CD4-positive, alpha-beta T cell treated with Interleukin-1 beta for 1 hour (primary cell): ENCODE results near the gene EXOC2.
A peak's percentile ranks its signal among the peaks of the same experiment; 100 is the strongest.

Experiments
- DNase-seq, 2 donors: peaks; one replicate each; pipeline ENCODE4 v3.0.0-alpha.2; 2020 to 2022

The EXOC2 gene

GRCh38 chr6:492816-493414 is 200.0 kb downstream of the EXOC2 start:
- no peak for DNase-seq

DNA sequence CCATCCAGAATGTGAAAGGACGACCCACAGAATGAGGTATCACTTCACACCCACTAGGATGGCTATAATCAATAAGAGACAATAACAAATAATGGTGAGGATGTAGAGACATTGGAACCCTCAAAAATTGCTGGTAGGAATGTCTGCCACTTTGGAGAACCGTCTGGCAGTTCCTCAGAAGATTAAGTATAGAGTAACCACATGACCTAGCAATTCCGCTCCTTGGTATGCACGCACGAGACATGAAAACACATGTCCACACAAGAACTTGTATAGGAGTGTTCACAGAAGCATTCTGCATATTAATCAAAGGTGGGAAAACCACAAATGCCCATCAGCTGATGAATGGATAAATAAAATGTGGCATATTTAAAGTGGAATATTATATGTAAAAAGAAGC is 200.8 kb downstream of the EXOC2 start:
- DNase-seq = no peak

DNA sequence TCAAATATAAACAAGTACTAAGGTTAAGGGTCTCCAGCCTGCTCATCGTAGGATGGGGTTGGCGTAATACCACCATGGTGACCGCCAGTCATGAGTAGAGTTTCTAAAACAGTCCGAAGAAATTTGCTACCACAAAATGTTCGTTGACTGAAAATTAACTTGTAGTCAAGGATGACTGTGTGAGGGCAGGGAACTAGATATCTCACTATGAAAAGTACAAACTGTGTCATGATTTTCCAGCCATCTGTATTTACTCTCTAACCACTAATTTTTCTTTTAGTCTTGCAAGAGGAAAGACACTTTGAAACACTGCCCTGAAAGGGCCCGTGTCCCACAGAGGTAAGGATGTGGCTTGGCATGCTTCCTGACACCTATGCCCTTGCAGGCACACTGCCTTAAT is 201.7 kb downstream of the EXOC2 start:
- DNase-seq = peak in 1 of 2 donors; percentile 40

DNA sequence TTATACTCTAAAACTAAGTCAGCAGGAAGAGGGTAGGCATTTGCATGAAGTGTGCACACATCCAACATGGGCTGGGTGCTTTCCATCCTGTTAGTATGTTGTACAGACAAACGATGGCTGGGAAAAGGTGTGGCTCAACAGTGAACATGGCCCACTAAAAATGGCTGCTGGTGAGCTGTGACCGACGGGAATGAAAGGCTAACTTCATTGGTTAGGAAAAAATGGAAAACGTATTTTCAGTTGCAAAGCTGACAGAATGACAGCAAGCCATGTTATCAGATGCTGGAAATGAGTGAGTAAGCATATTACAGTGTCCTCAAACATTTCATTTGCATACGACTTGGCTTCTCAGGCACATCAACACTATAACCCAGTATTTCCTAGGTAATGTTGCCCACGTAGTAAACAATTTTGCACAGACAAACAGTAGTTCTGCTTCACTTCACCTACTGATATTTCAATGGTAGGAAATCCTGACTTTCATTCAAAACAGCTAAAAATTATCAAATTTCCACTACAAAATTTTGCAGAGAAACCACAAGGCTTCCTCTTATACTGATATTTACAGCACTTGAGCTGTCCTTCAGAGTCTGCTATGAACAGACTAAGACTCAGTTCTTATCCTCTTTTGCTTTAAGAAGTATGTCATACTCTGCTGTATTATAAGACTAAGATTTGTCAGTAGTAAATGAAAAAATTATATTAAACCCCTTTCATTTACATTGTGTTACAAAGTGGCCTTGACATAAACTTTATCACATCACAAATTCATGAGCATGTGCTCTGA is 202.5 kb downstream of the EXOC2 start:
- no peak for DNase-seq

GRCh38 chr6:489762-490161 is 203.2 kb downstream of the EXOC2 start:
- DNase-seq = no peak

GRCh38 chr6:489001-489400 is 203.9 kb downstream of the EXOC2 start:
- DNase-seq = no peak

DNA sequence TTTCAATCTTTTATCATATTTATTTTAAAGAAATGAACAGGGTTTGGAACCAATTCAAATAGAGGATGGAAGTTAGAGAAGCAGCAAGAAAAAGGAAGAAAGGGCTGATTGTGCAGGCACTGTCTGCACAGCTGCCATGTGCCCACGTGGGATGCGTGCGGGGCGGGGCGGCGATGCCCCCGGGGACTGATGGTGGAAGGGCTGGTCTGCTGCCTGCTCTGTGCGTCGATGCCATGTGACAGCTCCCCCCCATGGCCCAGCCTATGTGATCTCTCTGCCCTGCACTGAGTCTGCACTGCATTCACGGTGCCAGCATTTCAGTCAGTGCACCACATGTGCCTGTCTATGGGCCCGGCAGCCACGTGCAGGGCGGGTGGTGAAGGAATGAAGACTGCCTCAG is 205.0 kb downstream of the EXOC2 start:
- DNase-seq = peak in 1 of 2 donors; percentile 72

DNA sequence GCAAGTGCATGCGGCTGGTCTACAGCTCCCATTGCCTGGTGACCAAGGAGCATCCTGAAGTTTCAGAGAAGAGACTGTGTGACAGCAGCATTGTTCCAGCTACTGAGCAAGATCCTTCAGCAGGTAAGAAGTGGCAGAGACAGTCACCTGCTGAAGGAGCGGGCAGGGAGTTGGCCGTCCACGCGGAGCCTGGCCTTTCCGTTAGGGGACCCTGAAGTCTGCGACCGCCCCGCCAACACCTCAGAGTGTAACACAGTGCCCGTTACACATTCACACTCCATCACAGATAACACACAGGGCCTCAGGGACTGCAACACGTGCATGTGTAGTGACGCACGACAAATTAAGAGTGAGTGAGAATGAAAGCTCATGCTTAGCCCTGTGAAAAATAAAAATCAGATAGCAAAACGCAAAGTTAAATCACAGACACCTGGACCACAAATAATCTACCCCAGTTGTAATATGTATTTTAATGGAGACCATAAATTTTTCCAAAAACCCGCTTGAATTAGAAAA is 207.2 kb downstream of the EXOC2 start:
- no peak for DNase-seq

GRCh38 chr6:484746-485145 is 208.2 kb downstream of the EXOC2 start:
- DNase-seq = no peak

DNA sequence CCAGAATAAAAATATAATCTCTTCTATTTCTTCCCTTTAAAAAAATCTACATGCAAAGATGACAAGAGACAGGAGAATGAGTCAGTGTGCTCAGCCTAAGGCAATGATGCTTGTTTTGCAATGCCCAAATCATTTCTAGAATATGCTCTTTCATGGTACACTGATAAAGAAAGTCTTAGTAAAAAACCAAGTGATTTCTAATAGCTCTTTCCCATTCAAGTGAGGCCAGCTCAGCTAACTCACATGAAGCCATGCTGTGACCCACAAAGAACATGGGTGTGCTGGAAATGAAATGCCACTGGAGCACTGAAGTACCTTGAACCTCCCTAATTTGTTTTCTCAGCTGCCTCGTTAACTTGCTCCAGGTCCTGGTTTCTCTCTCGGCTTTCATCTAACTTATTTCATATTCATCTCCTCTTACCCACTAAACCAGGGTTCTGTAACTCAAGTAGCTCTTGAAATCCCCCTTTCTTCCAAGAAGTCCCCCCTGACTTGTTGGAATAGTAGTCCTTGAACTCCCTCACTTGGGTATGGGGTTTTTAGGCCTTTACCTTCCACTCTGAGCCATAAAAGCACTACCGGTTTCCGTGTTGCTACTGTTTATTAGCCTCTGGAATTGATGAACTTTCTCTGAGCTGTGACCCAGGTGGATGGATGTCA is 208.7 kb downstream of the EXOC2 start:
- no peak for DNase-seq

DNA sequence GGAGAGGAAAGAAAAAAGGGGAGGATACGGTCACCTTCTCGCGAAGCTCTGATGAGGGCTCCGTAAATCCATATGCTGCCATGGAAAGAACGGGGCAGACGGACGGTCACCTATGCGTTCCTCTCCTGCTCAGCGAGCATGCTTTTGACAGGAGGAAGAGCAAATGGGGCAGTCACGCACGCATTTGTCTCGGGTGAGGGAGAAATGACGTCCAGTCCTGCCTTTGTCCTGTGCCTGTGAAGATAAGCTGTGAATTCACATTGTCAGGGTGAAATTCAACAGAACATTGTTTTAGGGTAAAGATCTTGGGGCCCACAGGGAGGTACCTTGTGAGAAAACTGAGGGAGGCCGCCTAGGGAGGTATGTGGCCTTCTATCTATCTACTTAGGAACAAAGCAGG is 217.6 kb downstream of the EXOC2 start:
- no peak for DNase-seq

DNA sequence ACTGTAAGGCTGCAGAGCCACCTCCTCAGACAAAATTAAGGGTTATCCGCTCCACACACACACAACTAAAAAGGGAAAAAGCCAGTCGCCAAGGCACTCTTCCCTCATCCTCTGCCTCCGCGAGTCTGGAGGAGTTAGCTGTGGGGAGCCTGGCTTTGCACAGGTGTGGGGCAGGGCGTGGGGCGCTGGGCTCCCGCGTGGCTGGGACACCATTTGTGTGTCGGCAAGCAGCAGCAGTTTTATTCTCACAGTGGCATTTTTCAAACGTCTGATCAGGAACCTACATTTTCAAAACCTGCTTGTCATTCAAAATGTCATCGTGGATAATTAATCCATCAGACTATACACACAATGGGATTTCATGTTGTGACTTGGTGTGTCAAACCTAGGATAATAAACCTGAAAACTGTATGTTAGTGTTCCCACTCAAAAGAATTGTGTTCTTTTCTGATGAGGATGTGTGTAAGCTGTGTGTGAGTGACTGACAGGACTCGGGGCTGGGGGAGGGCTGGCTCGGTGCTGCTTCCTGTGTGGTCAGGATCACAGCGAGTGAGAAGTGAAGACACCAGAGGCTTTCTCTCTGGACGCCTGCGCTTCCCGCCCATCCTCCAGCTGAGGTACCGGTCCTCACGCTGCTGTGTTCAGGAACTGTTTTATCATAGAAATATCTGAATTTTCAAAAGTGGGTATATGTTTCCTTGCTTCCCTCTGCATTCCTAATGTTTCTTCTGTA is 218.3 kb downstream of the EXOC2 start:
- peak; percentile 66 to 68 for DNase-seq

DNA sequence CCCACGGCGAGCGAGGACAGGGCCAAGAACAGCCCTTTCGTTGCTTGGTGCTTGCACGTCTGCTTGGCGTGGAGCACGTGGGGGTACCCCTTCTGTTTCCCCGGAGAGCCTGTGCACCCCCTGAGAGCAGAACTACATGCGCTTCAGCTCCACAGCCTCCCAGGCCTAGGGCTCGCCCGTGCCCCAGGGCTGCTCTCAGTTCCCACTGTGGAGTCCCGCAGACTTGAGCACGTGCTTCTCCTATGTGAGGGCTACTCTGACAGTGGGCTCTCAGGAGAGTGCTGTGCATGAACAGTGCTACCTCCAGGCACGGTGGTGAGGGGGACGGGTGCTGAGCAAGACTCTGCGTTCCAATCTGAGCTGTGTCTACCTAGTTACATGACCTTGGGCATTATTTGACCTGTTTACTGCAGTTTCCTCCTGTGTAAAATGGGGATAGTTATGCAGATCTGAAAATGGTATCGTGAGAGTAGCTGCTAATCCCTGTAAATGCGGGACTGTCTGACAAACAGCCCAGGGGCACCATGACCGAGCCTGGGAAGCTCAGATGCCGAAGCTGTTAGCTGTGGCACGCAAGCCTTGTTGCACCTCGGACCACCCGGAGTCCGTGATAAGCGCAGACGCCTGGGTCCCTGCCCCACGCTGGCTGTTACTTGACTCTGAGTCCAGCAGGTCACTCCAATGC is 219.0 kb downstream of the EXOC2 start:
- DNase-seq = no peak

GRCh38 chr6:473356-473755 is 219.6 kb downstream of the EXOC2 start:
- no peak for DNase-seq

DNA sequence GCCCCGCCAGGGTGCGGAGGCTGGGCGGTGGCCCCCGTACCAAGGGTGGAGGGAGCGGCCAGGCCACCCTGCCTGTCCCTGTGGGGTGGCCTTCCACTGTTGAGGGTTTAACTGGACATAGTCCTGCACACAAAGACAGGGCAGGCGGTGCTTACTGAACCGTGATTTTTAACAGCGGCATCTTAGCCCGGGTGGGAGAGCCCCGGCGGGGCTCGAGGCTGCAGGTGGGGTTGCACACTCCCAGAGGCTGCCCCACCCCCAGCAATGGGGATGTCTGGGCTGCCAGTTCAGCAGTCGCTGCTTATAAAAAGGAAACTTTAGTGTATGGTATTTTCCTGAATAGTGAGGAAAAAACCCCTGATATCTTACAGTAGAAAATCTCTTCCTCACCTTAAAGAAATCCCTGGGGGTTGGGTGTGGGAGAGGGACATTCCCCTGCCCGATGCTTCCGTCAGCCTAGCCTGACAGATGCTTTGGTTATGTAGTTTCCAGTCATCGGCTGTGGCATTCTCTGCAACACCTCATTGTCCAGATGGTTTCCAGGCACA is 222.0 kb downstream of the EXOC2 start:
- no peak for DNase-seq

DNA sequence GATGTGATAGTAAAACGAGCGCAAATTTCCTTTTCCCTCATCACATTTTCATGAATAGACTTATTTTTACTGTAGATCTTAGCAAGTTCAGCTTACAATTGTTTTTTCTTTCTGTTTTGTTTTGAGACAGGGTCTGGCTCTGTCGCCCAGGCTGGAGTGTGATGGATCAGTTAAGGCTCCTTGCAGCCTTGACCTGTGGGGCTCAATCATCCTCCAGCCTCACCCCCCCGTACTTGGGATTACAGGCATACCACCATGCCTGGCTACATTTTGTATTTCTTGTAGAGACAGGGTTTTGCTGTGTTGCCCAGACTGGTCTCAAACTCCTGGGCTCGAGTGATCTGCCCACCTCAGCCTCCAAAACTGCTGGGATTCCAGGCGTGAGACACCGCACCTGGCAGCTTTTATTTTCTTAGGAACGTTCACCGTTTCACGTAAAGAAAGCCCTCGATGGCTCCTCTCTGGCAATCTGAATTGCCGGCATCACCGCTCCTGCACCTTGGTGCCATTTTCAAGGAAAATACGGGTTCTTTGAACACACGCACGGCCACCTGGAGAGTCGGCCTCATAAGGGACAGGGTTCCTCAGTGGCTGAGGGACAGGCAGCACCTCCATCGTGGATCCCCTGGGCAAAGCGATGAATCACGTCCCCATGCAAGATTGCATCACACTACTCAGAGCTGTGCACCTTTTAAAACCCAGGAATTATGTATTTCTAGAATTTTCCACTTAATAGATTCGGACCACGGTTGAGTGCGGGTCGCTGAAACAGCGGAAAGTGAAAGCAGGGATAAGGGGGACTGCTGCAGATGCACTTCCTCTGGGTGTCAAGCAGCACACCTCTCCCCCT is 222.7 kb downstream of the EXOC2 start:
- no peak for DNase-seq

DNA sequence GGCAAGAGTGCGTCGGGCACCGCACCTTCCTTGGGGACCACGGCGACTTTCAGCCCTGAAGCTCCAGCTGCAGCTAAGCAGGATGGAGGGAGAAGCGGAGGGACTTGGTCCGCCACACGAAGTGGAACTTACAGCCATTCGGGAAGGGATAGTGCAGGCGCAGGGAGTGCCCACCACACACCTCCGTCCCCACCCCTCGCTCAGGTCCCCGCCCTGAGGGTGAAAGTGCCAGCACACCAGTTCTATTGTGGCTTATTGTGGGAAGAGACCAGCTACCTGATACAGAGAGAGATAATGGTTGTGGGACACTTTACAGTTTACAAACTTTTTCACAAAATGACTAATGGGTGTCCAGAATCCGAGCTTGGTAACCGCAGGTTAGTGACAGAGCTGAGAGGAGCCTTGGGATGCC is 225.3 kb downstream of the EXOC2 start:
- DNase-seq = no peak

DNA sequence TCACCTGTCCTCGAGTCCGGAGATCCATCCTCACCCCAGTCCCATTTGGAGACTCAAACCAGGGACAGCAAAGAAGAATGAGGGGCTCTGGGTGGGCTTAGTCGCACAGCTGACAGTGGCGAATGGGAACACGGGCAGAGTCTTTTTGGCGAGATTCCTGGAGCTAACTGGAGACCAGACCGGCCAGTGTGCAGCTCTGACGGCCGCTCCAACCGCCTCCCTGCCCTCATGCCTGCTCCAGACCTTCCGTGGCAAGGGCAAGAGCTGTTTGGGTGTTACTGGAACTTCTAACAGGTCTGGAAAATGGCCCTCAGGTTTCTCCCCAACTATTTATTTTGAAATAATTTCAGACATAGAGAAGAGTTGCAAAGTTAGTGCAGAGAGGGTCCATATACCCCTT is 225.8 kb downstream of the EXOC2 start:
- DNase-seq = no peak

- DNase-seq = no peak
Measured at GRCh38 chr6:466564-466963, 226.4 kb downstream of the EXOC2 start.

DNA sequence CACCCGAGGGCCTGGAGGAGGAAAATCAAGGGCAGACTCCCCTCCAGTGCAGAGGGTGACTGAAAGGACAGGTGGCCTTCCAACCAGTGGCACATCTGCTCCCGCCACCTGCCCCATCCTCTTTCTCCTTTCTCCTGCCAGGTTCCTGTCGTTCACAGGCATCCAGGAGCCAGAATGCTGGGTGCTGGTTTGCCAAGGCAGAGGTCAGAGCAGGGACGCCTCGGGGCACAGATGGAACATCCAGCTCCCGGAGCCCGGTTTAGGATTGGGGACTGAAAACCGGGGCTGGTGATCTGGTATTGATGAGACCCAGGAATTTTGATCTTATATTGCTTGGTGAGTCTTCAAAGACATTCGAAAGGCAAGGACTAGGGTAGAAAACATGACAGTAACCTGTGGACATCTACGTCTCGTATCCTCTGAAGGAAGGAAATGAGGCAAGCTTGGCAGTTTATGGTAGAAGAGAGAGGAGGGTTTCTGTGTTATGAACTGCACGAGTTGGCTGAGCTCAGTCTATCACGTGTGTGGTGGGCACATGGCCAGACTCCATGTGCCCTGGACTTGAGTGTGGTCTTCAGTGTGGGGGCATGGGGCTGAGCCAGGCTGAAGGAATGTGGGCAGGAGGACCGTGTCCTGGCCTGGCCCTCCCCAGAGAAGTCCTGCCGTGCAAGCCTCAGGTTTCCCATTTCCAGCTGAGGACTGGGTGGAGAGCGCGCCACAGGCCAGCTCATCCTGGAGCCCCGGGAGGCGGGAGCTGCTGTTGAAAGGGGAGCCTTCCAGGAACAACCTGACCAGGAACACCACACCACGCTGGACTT is 227.2 kb downstream of the EXOC2 start:
- no peak for DNase-seq
